SK-N-SH treated with all-trans-retinoic acid at 6 μM for 48 hours (cell line): ENCODE data around the gene ILRUN.

Experiments
- BACH2 ChIP-seq: fragments of 250-450 bp; sonication (Bioruptor Pico); IDR thresholded peaks from 2 replicates; pipeline ENCODE4 v1.9.0; 2021; ENCODE audit warnings: mild to moderate bottlenecking, borderline replicate concordance
- CREB5 ChIP-seq: fragments of 250-450 bp; sonication (Bioruptor Pico); IDR thresholded peaks from 2 replicates; pipeline ENCODE4 v1.5.1; 2020; ENCODE audit warnings: low read depth, mild to moderate bottlenecking, moderate library complexity
- ESRRG ChIP-seq: fragments of 250-450 bp; sonication (Bioruptor Pico); IDR thresholded peaks from 2 replicates; pipeline ENCODE4 v1.6.1; 2021; ENCODE audit warnings: mild to moderate bottlenecking
- GLIS3 ChIP-seq: fragments of 250-450 bp; sonication (Bioruptor Pico); IDR thresholded peaks from 2 replicates; pipeline ENCODE4 v1.5.0; 2020; ENCODE audit warnings: mild to moderate bottlenecking, moderate library complexity
- PPARA ChIP-seq: fragments of 250-450 bp; sonication (Bioruptor Pico); IDR thresholded peaks from 2 replicates; pipeline ENCODE4 v1.5.0; 2020; ENCODE audit warnings: mild to moderate bottlenecking, borderline replicate concordance
- RARB ChIP-seq: fragments of 250-450 bp; sonication (Bioruptor Pico); IDR thresholded peaks from 2 replicates; pipeline ENCODE4 v1.8.0; 2021; ENCODE audit warnings: mild to moderate bottlenecking, moderate library complexity
- SNAI2 ChIP-seq: fragments of 250-450 bp; sonication (Bioruptor Pico); IDR thresholded peaks from 2 replicates; pipeline ENCODE4 v1.5.0; 2020; ENCODE audit warnings: mild to moderate bottlenecking, moderate library complexity
- TCF4 ChIP-seq: fragments of 250-450 bp; sonication (Bioruptor Pico); IDR thresholded peaks from 2 replicates; pipeline ENCODE4 v1.8.0; 2021; ENCODE audit warnings: mild to moderate bottlenecking, moderate library complexity, borderline replicate concordance
- TOX ChIP-seq: fragments of 250-450 bp; sonication (Bioruptor Pico); IDR thresholded peaks from 2 replicates; pipeline ENCODE4 v1.8.0; 2021; ENCODE audit warnings: mild to moderate bottlenecking, moderate library complexity, borderline replicate concordance
- ZFP3 ChIP-seq: fragments of 250-450 bp; sonication (Bioruptor Pico); IDR thresholded peaks from 2 replicates; pipeline ENCODE4 v1.5.0; 2020; ENCODE audit warnings: mild to moderate bottlenecking, moderate library complexity
- ZNF565 ChIP-seq: fragments of 450-650 bp; formaldehyde crosslinking; conservative IDR thresholded peaks from 2 replicates; pipeline ENCODE4 v1.5.0; 2020; ENCODE audit warnings: low read depth, mild to moderate bottlenecking, moderate library complexity
- TF ChIP-seq, protein P1 (sequence below): fragments of 250-450 bp; sonication (Bioruptor Pico); IDR thresholded peaks from 2 replicates; pipeline ENCODE4 v1.8.0; 2020; ENCODE audit warnings: mild to moderate bottlenecking, moderate library complexity, borderline replicate concordance

DNA sequence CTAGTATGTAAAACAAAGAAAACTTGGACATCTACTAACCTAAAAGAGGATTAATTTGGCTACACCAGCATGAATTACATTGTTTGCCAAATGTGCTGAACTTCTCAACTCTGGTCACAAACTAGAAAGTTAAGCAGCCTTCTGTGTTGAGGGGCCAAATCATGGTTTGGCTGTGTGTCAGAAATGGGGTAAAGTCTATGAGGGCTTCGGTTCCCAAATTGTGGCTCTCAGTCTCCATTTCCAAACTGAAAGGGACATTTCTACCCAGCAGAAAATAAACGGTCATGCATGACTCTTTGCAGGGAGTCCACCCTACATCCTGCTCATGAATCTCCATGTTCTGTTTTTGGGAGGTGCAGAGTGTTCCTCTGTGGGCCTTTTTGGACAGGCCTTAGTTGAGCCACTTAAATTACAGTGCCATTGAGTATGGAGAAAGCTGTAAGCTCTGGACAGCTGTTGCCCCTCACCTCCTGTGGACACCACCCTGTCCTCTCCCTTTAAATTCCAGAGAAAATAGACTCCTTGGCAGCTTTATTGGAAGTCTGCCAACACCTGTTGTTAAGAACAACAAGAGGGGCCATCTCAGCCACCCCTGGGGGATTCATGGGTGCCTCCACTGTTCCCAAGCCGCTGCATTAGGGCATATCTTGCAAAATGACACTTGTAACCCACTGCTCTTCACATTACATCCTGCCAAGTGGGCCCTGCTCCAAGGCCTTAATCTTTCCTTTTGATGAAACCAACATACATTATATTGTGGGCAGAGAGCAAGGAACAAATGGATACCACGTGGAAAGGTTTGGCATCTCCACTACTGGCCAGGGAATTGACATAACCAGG, 33.3 kb upstream of the ILRUN start:
- TF ChIP-seq ZFP3 = no peak
- TF ChIP-seq CREB5 (CRISPR knock-in tag) = no peak
- no peak for TF ChIP-seq ESRRG (CRISPR knock-in tag)
- no peak for TF ChIP-seq TCF4 (CRISPR knock-in tag)
- no peak for TF ChIP-seq BACH2 (CRISPR knock-in tag)
- no peak for TF ChIP-seq SNAI2 (CRISPR knock-in tag)
- TF ChIP-seq, protein P1, sequence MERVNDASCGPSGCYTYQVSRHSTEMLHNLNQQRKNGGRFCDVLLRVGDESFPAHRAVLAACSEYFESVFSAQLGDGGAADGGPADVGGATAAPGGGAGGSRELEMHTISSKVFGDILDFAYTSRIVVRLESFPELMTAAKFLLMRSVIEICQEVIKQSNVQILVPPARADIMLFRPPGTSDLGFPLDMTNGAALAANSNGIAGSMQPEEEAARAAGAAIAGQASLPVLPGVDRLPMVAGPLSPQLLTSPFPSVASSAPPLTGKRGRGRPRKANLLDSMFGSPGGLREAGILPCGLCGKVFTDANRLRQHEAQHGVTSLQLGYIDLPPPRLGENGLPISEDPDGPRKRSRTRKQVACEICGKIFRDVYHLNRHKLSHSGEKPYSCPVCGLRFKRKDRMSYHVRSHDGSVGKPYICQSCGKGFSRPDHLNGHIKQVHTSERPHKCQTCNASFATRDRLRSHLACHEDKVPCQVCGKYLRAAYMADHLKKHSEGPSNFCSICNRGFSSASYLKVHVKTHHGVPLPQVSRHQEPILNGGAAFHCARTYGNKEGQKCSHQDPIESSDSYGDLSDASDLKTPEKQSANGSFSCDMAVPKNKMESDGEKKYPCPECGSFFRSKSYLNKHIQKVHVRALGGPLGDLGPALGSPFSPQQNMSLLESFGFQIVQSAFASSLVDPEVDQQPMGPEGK (CRISPR knock-in tag) = no peak
- TF ChIP-seq TOX (CRISPR knock-in tag) = no peak
- TF ChIP-seq GLIS3 (CRISPR knock-in tag) = no peak
- TF ChIP-seq ZNF565 = no peak
- TF ChIP-seq PPARA (CRISPR knock-in tag) = no peak
- TF ChIP-seq RARB (CRISPR knock-in tag) = no peak
